ENCODE measurements around the gene E4F1.

- no peak for TF ChIP-seq CTCF (IDR thresholded peaks at IDR 0.05; ENCODE audit: low read depth, low read length, missing input control)
- TF ChIP-seq ATF3 (IDR thresholded peaks at IDR 0.05) = no peak
- no peak for TF ChIP-seq SP1 (IDR thresholded peaks at IDR 0.05)
- TF ChIP-seq GABPA (IDR thresholded peaks at IDR 0.05 in 1 of 2, conservative IDR thresholded peaks at IDR 0.05 in 1 of 2) = no peak
- TF ChIP-seq, protein P1, sequence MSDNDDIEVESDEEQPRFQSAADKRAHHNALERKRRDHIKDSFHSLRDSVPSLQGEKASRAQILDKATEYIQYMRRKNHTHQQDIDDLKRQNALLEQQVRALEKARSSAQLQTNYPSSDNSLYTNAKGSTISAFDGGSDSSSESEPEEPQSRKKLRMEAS (IDR thresholded peaks at IDR 0.05) = no peak
- TF ChIP-seq, protein P2, sequence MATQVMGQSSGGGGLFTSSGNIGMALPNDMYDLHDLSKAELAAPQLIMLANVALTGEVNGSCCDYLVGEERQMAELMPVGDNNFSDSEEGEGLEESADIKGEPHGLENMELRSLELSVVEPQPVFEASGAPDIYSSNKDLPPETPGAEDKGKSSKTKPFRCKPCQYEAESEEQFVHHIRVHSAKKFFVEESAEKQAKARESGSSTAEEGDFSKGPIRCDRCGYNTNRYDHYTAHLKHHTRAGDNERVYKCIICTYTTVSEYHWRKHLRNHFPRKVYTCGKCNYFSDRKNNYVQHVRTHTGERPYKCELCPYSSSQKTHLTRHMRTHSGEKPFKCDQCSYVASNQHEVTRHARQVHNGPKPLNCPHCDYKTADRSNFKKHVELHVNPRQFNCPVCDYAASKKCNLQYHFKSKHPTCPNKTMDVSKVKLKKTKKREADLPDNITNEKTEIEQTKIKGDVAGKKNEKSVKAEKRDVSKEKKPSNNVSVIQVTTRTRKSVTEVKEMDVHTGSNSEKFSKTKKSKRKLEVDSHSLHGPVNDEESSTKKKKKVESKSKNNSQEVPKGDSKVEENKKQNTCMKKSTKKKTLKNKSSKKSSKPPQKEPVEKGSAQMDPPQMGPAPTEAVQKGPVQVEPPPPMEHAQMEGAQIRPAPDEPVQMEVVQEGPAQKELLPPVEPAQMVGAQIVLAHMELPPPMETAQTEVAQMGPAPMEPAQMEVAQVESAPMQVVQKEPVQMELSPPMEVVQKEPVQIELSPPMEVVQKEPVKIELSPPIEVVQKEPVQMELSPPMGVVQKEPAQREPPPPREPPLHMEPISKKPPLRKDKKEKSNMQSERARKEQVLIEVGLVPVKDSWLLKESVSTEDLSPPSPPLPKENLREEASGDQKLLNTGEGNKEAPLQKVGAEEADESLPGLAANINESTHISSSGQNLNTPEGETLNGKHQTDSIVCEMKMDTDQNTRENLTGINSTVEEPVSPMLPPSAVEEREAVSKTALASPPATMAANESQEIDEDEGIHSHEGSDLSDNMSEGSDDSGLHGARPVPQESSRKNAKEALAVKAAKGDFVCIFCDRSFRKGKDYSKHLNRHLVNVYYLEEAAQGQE (IDR thresholded peaks at IDR 0.05) = no peak
- no peak for TF ChIP-seq TAF1 (conservative IDR thresholded peaks at IDR 0.05)
- TF ChIP-seq RAD21 (IDR thresholded peaks at IDR 0.05) = no peak
- no peak for TF ChIP-seq HNF4A (conservative IDR thresholded peaks at IDR 0.05)
These were observed 55.8 kb downstream of the E4F1 start for GRCh38 chr16:2278956-2279800.
